ENCODE data around the gene NRCAM.
"Not testable (repeated sequence)": the region's sequence is repeated elsewhere in the genome, so short reads cannot be mapped to it uniquely, and the experiment has no call there.

The NRCAM gene

DNA sequence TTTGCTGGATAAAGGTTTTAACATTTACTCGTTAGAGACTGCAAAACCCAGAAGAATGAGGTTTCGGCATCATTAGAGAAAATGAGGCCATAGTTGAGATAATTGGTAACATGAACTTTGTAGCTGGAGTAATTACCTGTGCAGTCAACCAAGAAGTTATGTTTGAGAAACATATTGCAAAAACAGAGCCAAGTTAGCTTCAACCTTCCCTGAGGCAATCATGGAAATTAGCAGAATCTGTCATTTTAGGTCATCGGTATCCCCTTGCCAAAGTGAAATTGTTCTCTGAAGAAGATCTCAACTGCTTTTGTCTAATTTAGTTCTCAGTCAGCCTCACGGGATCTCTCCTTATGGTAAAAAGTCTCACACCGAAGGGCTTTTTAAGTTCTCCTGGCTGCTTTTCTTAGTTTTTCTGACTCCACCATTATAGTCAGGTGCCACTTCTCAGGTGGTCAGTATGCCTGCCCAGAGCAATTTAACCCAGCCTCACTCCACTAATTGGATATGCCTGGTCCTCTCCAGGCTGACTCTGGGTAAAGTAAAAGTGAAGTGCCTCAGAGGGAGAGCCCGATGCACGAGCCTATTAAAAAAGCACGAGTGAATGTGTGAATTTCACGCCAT lies 52.5 kb downstream of the NRCAM start:
- no peak for DNase-seq (ENCODE audit: extremely low read depth in 1 of 2, low read depth in 1 of 2)

DNA sequence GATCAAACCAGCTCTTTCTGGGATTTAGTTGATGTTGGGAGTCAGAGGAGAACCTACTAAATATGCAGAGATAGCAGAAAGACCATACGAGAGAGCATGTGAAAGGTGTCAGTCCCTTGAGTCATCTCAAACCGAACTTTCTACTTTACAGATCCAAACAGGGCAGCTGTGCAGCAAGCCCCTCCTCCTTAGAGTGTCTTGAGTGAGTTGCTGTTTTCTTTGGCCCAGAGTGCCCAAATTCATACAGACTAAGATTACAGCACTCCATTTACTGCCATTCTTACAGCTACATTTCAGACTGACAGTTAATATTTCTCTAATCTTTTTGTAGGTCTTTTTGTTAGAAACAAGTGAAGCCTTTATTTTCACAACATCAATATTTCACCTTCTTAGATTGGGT lies 53.4 kb downstream of the NRCAM start:
- DNase-seq (ENCODE audit: extremely low read depth in 1 of 2, low read depth in 1 of 2), result no peak

DNA sequence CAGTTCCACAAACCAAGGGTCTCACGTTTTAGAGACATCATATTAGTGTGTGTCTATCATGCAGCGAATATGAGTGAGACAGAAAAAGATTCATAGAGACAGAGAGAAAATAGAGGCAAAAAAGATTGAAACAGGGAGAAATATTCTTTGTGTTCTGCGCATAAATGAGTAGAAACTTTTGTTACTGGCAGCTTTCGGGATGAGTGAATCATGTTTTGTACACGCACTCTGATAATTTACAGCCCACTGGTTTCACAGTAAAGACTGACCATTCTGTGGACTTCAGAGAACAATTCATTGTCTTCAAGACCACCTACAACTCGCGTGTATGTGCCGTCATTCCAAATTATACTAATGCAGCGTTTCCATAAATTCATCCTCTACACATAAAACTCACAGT lies 60.2 kb downstream of the NRCAM start:
- no peak for DNase-seq (ENCODE audit: extremely low read depth in 1 of 2, low read depth in 1 of 2)

DNA sequence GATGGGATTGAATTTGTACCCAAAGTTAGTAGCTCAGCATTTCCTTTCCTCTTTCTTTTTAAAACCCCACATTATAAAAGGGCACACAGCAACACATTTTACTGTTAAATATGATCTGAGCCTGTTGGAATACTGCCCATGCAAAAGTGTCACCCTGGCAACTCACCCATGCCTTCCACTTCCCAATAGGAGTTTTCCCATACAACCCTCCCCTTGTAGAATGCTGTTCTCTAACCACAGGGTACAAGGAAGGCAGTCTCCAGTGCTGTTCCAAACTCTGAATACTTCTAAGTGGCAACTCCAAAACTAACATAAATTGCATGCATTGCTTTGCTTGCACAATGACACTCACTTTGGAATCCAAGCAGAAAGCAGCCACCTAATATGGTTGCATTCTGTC lies 60.8 kb downstream of the NRCAM start:
- DNase-seq (ENCODE audit: extremely low read depth in 1 of 2, low read depth in 1 of 2), result no peak

DNA sequence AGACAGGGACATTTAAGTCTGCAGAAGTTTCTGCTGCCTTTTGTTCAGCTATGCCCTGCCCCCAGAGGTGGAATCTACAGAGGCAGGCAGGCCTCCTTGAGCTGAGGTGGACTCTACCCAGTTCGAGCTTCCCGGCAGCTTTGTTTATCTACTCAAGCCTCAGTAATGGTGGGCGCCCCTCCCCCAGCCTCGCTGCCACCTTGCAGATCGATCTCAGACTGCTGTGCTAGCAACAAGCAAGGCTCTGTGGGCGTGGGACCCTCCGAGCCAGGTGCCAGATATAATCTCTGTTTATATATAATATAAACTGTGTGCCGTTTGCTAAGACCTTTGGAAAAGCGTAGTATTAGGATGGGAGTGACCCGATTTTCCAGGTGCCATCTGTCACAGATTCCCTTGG lies 63.1 kb downstream of the NRCAM start:
- not testable (repeated sequence) for DNase-seq (ENCODE audit: extremely low read depth in 1 of 2, low read depth in 1 of 2)

DNA sequence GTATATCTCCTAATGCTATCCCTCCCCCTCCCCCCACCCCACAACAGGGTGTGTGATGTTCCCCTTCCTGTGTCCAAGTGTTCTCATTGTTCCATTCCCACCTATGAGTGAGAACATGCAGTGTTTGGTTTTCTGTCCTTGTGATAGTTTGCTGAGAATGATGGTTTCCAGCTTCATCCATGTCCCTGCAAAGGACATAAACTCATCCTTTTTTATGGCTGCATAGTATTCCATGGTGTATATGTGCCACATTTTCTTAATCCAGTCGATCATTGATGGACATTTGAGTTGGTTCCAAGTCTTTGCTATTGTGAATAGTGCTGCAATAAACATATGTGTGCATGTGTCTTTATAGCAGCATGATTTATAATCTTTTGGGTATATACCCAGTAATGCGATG lies 68.5 kb downstream of the NRCAM start:
- not testable (repeated sequence) for DNase-seq (ENCODE audit: extremely low read depth in 1 of 2, low read depth in 1 of 2)

DNA sequence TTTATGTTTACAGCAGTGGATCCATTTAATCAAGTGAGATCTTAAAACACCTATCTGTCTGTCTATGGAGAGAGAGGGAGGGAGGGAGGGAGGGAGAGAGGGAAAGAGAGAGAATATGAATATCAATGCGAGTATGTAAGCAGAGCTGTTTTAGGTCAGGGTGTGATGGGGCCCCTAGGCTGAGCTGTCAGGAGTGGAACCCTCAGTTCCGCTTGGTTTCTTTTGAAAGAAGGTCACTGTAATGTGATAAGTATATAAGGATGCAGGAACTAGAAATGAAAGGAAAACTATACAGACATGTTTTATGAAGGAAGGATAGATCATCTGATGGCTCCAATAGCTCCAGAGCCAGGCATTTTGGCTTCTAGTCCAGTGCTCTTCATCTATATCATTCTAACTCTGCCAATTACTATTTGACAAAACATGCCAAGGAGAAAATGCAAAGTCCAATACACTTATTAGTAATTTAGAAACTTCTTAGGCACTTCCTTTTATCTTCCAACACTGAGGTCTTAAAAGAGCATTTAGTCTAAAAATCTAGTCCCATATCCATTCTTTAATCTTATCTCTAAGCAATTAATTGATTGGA lies 70.3 kb downstream of the NRCAM start:
- DNase-seq (ENCODE audit: extremely low read depth in 1 of 2, low read depth in 1 of 2), result no peak

DNA sequence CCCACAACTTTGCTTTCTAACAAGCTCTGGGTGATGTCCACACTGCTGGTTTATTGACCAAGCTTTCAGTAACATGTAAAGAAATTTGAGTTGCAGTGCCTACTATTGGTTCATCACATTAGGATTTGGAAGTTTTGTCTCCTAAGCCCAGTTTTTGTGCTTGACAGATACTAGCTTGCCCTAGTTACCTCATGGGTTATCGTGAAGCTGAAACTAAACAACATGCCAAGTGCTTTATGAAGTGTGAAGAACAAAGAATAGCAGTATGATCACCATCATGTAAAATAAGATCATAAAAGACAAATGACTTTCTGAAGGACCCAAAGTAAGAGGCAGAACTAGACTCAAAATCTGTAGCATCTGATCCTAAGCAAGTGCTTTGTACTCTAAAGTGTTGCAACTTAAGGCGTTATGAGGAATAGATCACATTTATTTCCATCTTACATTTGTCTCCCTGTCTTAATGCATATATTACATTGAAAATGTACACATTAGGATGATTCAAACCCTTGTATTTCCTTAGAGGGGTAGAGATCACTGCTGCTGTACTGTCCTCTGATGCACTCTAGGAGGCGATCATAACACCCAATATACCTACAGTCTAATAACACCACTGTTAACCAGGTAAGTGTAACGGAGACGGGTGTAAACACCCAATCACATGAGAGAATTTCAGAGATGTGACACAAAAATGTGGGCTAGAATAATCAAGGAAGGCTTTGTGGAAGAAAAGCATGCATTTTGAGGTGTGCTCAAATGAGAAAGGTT lies 71.3 kb downstream of the NRCAM start:
- no peak for DNase-seq (ENCODE audit: extremely low read depth in 1 of 2, low read depth in 1 of 2)

DNA sequence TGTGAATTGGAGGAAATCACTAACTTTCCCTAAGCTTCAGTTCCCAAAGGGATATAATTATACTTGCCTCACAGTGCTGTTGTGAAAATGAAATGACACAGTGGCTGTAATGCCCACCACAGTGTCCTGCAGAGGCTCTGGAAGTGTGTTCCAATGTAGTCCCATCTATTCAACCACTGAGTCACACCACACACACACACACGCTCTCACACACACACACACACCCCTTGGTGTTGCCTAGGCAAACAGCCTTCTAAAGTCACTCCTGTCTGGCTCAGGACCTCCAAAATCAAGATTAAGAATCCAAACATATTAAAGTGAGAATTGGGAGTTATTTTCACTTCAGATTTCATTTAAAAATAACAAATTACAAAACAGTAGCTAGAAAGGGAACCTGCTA lies 73.3 kb downstream of the NRCAM start:
- DNase-seq (ENCODE audit: extremely low read depth in 1 of 2, low read depth in 1 of 2), result no peak

DNA sequence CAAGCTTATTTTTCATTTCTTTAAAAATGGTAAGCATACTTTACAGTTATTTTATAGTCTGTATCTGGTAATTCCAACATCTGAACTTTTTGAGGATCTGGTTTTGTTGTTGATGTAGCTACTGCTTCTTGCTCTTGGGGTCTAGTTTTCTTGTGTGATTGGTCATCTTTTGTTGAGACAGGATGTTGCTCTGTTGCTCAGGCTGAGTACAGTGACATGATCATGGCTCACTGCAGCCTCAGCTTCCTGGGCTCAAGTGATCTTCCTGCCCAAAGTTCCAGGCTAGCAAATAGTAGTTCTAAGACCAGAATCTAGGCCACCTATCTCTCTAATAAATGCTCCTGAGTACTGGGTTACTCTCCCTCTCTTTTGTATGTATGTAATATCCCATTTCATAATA lies 75.7 kb downstream of the NRCAM start:
- no peak for DNase-seq (ENCODE audit: extremely low read depth in 1 of 2, low read depth in 1 of 2)

DNA sequence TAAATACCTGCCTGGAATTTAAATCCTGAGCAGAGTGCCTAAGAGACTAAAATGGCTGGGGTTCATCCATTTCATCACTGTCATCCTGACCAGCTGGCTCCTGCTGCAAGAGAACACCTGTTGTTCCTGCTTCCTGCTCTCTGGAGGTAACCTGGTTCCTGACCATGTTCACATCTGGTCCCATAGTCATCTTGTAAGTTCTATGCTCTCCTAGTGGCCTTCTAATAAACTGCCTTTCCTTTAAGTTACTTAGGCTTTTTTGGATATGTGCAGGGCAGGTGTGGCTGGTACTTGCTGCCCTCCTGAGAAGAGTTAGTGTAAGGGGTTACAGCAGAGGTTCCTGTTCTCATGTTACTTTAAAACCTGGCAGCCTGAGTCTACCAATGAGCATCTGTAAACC lies 80.0 kb downstream of the NRCAM start:
- no peak for DNase-seq (ENCODE audit: extremely low read depth in 1 of 2, low read depth in 1 of 2)

DNA sequence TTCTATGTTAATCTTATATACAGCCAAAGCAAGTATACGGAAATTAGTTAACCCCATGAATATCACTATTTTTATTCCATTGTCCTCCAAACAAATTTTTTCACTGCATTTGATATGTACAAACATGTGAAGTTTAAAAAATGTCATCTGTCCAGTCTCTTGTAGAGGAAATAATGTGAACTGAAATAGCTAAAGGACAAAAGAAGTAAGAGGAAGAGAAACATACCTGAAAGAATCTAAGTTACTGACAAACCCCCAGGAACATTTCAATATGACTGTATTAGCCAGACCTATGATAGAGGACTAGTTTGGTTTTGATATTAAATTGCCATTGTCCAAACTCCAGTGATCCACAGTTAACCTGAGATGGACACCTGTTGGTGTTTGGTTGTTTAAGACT lies 80.6 kb downstream of the NRCAM start:
- DNase-seq (ENCODE audit: extremely low read depth in 1 of 2, low read depth in 1 of 2), result no peak

DNA sequence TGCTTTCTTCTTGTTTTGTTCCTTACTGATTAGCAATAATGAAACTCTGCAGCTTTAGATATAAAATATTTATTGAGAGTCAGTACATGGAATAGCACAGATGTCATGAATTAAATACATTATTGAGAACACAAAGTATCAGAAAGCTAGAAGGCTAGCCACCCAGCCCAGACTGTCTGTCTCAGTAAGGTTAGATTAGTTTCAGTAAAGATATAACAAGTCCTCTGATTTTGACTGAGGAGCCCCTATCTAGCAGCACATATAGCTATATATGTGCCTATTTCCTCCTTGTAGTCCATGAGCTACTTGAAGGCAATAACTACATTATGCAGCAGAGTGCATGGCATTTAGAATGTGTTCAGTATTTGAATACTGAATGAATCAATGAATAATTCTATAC lies 81.3 kb downstream of the NRCAM start:
- DNase-seq (ENCODE audit: extremely low read depth in 1 of 2, low read depth in 1 of 2), result no peak

DNA sequence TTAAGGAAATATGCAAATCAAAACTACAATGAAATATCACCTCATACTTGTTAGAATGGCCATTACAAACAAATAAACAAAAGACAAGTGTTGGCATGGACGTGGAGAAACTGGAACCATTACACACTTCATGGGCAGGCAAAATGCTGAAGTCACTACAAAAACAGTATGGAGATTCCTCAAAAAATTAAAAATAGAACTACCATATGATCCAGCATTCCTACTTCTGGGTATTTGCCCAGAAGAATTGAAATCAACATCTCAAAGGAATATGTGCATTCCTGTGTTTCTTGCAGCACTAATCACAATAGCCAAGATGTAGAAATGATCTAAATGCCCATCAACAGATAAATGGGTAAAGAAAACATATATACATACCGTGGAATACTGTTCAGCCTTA lies 83.6 kb downstream of the NRCAM start:
- no peak for DNase-seq (ENCODE audit: extremely low read depth in 1 of 2, low read depth in 1 of 2)

DNA sequence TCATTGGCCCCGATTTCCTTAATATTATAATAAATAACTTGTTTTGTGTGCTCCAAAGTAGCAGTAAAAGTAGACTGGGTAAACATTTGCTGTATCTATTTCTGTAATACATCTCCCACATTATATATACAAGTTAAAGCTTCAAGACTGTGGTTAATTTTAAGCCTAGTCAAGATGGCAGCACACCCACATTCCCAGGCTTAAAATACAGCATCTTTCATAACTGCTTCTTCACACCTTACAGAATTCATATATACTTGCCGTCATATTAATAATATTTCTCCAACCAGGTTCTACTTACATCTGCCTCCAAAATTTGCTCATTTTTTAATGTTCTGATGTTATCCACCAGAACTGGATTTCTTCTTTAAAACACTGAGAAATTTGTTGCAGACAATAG lies 85.6 kb downstream of the NRCAM start:
- no peak for DNase-seq (ENCODE audit: extremely low read depth in 1 of 2, low read depth in 1 of 2)

DNA sequence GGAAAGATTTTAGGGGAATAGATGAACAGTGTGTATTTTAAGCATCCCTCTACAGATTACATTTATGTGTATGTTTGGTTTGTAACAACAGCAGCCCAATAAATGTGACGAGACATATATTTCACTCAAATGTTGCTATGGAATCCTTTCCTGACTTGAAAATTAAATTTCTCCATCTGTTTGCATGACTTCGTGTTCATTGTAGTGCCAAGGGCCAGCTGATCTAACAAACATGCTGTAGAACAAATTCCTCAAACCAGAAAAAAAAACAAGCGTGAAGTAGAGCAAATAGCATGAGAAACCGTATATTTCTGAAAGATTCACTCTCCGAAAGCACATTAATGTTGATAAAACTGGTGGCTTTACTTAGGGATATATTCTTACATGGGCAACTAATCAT lies 87.8 kb downstream of the NRCAM start:
- no peak for DNase-seq (ENCODE audit: extremely low read depth in 1 of 2, low read depth in 1 of 2)

DNA sequence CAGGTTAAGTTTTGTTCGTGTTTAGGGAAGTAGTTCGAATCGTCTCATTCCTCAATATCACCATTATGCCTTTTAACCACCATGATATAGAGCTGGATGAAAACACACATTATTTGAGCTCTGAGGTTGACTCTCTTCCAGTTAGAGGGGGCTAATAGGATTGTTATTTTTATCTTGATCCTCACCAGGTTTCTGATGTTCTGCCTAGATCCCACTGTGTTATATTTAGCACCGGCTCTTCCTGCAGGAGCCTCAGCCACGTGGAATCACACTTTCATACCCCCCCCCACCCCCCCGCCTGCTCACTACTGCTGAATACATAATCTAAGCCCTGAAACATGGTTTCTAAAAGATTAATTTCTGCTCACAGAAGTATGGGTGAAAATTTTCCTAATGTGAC lies 88.3 kb downstream of the NRCAM start:
- no peak for DNase-seq (ENCODE audit: extremely low read depth in 1 of 2, low read depth in 1 of 2)

DNA sequence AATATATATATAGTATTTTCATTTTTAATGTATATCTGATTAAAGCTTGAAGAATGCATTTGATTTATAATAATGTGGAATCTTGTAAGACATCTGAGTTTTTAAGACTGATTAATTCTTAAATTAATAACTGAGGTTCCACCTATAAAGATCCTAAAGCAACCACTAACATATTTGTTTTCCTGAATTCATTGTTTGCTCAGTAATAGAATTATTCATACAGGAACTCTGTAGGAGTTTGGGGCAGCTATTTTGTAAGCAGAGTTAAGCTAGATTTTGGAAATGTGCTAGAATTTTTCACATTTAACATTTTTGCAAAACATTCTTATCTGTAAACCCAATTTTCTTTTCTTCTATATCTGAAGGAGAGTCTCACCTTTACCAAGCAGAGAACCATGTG lies 88.9 kb downstream of the NRCAM start:
- no peak for DNase-seq (ENCODE audit: extremely low read depth in 1 of 2, low read depth in 1 of 2)

DNA sequence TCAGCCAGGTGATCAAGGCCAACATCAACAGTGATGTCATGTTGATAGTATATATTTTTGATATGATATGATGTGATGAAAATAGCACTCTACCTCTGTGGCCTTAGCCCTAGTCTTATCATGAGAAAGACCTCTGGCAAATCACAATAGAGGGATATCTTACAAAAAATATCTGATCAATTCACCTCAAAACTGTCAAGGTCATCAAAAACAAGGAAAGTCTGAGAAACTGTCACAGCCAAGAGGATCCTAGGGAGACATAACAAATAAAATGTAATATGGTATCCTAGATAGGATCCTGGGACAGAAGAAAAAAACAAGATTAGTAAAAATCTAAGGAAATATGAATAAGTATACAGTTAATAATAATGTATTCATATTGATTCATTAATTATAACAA lies 92.6 kb downstream of the NRCAM start:
- no peak for DNase-seq (ENCODE audit: extremely low read depth in 1 of 2, low read depth in 1 of 2)

DNA sequence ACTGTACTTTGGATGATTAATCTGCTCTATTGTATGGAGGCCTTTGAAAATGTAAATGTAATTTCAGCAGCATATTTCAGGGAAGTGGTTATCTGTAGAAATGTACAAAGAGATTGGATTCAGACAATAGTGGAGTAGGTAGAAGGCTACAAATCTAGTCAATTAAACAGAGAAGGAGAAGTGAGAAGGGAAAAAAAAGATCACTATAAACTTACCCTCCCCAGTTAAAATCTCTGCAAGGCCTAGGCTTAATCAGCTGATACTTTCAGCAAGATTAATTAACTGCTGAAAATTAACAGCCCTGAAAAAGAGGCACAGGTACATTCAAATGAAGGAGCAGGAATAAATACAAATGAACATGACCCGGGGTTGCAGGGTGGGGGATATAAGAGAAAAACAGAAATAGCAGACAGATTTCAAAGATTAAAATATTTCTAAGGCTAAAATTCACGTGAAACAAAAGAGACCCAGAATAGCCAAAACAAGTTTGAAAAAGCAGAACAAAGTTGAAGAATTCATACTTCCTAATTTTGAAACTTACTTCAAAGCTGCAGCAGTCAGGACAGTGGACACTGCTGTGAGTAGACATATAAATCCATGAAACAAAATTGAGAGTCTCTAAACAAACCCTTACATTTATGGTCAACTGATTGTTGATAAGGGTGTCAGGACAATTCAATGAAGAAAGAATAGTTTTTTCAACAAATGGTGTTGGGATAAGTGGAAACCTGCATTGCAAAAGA lies 96.0 kb downstream of the NRCAM start:
- no peak for DNase-seq (ENCODE audit: extremely low read depth in 1 of 2, low read depth in 1 of 2)

DNA sequence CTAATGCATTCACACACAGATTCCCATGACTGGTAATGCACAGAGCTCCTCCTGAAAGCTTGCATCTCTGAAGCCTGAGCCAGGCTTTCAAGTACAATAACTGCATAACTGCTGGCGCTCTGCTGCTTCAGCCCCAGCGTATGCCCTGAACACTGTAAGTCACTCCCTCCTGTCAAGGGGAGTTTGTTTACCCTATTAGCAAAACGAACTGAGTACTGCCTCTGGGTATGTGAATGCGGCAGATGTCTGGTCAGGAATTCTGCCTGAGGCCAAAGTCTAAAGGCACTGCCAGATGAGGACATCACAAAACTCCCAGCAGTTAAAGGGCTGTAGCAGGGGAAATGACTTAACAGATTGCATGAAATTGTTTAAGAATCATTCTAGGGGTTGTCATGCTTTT lies 97.7 kb downstream of the NRCAM start:
- DNase-seq (ENCODE audit: extremely low read depth in 1 of 2, low read depth in 1 of 2), result no peak

DNA sequence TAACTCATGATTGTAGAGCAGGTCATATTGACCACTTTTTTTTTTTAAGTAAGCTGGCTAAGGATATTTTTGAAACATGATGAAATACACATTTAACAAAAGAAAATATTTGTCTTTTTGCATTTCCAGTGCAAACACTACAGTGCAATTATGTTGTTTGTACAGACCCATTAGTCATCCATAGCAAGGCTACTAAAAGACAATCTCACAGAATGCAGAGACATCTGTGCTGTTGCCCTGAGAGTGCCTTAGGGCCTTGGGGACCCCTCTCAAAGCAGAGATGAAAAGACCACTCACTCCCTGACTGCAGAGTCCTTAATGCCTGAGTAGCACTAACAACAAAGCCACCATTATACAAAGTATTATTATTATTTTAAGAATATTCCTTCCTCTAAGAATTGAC lies 104.5 kb downstream of the NRCAM start:
- DNase-seq (ENCODE audit: extremely low read depth in 1 of 2, low read depth in 1 of 2), result no peak
